Left colon (tissue), 2 donors: Measurements from ENCODE around the gene NMUR2. TPM values are rescaled to one million over a fixed set of nuclear protein-coding genes. Genes with fewer than 3 reads are reported as not detected.

Experiments used
- ATAC-seq: fragments of 200-7000 bp; cut with Tn5 transposase; one replicate; pipeline ENCODE4 v1.9.1; 2020; ENCODE audit warnings: mild to moderate bottlenecking, moderate library complexity
- DNase-seq, 2 donors: peaks; one replicate each; pipeline ENCODE4 v3.0.0-alpha.2; 2020
- intact Hi-C, 2 donors: fragments of 100-400 bp; cut with DNase I in 1 of 2; cut with micrococcal nuclease in 1 of 2; formaldehyde crosslinking; loops; one replicate each; pipeline versions ENCODE4 v1.11.2 to v1.14.0; 2022; cut with DNase I, micrococcal nuclease
- long read RNA-seq: library from polyadenylated mRNA; unstranded; transcript quantifications from one replicate; pipeline ENCODE4 v2.0.0, GENCODE V29; 2021
- total RNA-seq, 2 donors: library from RNA; stranded (reverse); fragmentation: NEBNext Ultra II Directional; extraction: Animal tissue kit (Norgen Biotek cat#: 25700); gene quantifications; one replicate each; pipeline ENCODE4 v1.2.1, GENCODE V29; 2021
- donor health status: DM: no; HTN: no; CAD: no.
- donor health status: DM: yes; HTN: yes; CAD: no.

Gene NMUR2
- not detected for total RNA-seq
- long read RNA-seq: 0 reads

- DNase-seq: no peak
- ATAC-seq: no peak
- intact Hi-C loops: no loop called here
Observed at GRCh38 chr5:152405145-152405544, at the start of gene NMUR2. Gene NMUR2 (minus strand): TSS chr5:152405279. CDS start chr5:152405113, 166 bp downstream.

- DNase-seq (no peak), ATAC-seq (no peak)
- intact Hi-C loops: no loop called here
Observed at GRCh38 chr5:152443935-152444334, 38.9 kb upstream of the NMUR2 start.

- ATAC-seq (no peak), DNase-seq (no peak)
- intact Hi-C loops: no loop called here
Observed at GRCh38 chr5:152439791-152440190, 34.7 kb upstream of the NMUR2 start.

- intact Hi-C loops: no loop called here
- DNase-seq (no peak), ATAC-seq (no peak)
Observed at GRCh38 chr5:152437866-152438265, 32.8 kb upstream of the NMUR2 start.

GRCh38 chr5:152427721-152428120 lies 22.6 kb upstream of the NMUR2 start:
- DNase-seq (no peak), ATAC-seq (no peak)
- intact Hi-C loops: no loop called here

- intact Hi-C loops: no loop called here
- no peak for DNase-seq
- ATAC-seq: no peak
Observed at GRCh38 chr5:152425083-152425482, 20.0 kb upstream of the NMUR2 start.

GRCh38 chr5:152424501-152424900 lies 19.4 kb upstream of the NMUR2 start:
- no peak for DNase-seq
- intact Hi-C loops: no loop called here
- no peak for ATAC-seq

- DNase-seq: no peak
- no peak for ATAC-seq
- intact Hi-C loops: no loop called here
Observed at GRCh38 chr5:152422081-152422480, 17.0 kb upstream of the NMUR2 start.

GRCh38 chr5:152412129-152412528 lies 7.0 kb upstream of the NMUR2 start:
- no peak for DNase-seq
- ATAC-seq: no peak
- intact Hi-C loops: no loop called here

GRCh38 chr5:152406082-152406481 lies 1.0 kb upstream of the NMUR2 start:
- ATAC-seq (no peak), DNase-seq (no peak)
- intact Hi-C loops: no loop called here

GRCh38 chr5:152404494-152404893 lies 585 bp downstream of the NMUR2 start:
- no peak for ATAC-seq
- DNase-seq: no peak
- intact Hi-C loops: no loop called here

GRCh38 chr5:152403046-152403445 lies 2.0 kb downstream of the NMUR2 start:
- DNase-seq: no peak
- no peak for ATAC-seq
- intact Hi-C loops: no loop called here

GRCh38 chr5:152400846-152401245 lies 4.2 kb downstream of the NMUR2 start:
- intact Hi-C loops: no loop called here
- ATAC-seq (no peak), DNase-seq (no peak)

- intact Hi-C loops: no loop called here
- DNase-seq (no peak), ATAC-seq (no peak)
Observed at GRCh38 chr5:152397581-152397980, 7.5 kb downstream of the NMUR2 start.

- no peak for DNase-seq
- intact Hi-C loops: no loop called here
- peak; percentile 65 for ATAC-seq
Observed at GRCh38 chr5:152393441-152393840, 11.6 kb downstream of the NMUR2 start.

- ATAC-seq (peak; percentile 84), DNase-seq (no peak)
- intact Hi-C loops: no loop called here
Observed at GRCh38 chr5:152389208-152389849, 15.8 kb downstream of the NMUR2 start.

- intact Hi-C loops: no loop called here
- ATAC-seq: no peak
- DNase-seq: no peak
Observed at GRCh38 chr5:152388610-152389009, 16.5 kb downstream of the NMUR2 start.

- DNase-seq (no peak), ATAC-seq (no peak)
- intact Hi-C loops: no loop called here
Observed at GRCh38 chr5:152380415-152381123, 24.5 kb downstream of the NMUR2 start.

GRCh38 chr5:152379331-152379730 lies 25.7 kb downstream of the NMUR2 start:
- intact Hi-C loops: no loop called here
- DNase-seq (no peak), ATAC-seq (no peak)

- no peak for DNase-seq
- ATAC-seq: no peak
- intact Hi-C loops: no loop called here
Observed at GRCh38 chr5:152378730-152379129, 26.3 kb downstream of the NMUR2 start.

- intact Hi-C loops: no loop called here
- DNase-seq: no peak
- ATAC-seq: no peak
Observed at GRCh38 chr5:152376886-152377285, 28.2 kb downstream of the NMUR2 start.
